Keratinocyte (primary cell): Measurements from ENCODE around the gene ZDHHC24. TPM values are rescaled to one million over a fixed set of nuclear protein-coding genes. Genes with fewer than 3 reads are reported as not detected.
A peak's percentile ranks its signal among the peaks of the same experiment; 100 is the strongest.

ENCODE experiments used
- DNase-seq: peaks from one replicate; pipeline ENCODE4 v3.0.0-alpha.2; 2011; ENCODE audit warnings: low read depth, missing footprints, low spot score
- FAIRE-seq: peaks from 2 replicates; lab custom pipeline; 2011; peaks lifted over from hg19 to GRCh38; lab: Jason Lieb, UNC
- H2AFZ ChIP-seq: 2 replicates; pipeline ENCODE4 v1.6.0; 2012; ENCODE audit warnings: low read length, control low read depth, inconsistent platforms; ENCODE audit not compliant: control insufficient read depth
- H3K27ac ChIP-seq: 2 replicates; pipeline ENCODE4 v1.5.1; 2011; ENCODE audit warnings: low read length; ENCODE audit not compliant: control insufficient read depth, insufficient read depth
- H3K27me3 ChIP-seq: 3 replicates; pipeline ENCODE4 v1.6.0; 2011; ENCODE audit warnings: low read length; ENCODE audit not compliant: control insufficient read depth, insufficient read depth; ENCODE audit errors: extremely low read depth
- H3K36me3 ChIP-seq, 2 experiments: 2 replicates in 1 of 2; 3 replicates in 1 of 2; pipeline ENCODE4 v1.5.1; 2011; ENCODE audit warnings: low read length in 2 of 2, mild to moderate bottlenecking in 1 of 2; ENCODE audit not compliant: control insufficient read depth in 2 of 2, insufficient read depth in 2 of 2; ENCODE audit errors: extremely low read depth in 1 of 2
- H3K4me1 ChIP-seq: 3 replicates; pipeline ENCODE4 v1.5.1; 2011; ENCODE audit warnings: low read length; ENCODE audit not compliant: control insufficient read depth, insufficient read depth; ENCODE audit errors: extremely low read depth
- H3K4me2 ChIP-seq: 3 replicates; pipeline ENCODE4 v1.6.0; 2011; ENCODE audit warnings: low read depth, low read length; ENCODE audit not compliant: control insufficient read depth, insufficient read depth; ENCODE audit errors: extremely low read depth
- H3K4me3 ChIP-seq, 3 experiments: fragments of 200-600 bp in 1 of 3; sonication (generic) in 1 of 3; 2 replicates in 2 of 3; 3 replicates in 1 of 3; pipeline ENCODE4 v1.5.1; 2011 to 2016; ENCODE audit warnings: low read length in 3 of 3, mild to moderate bottlenecking in 3 of 3, control low read depth in 2 of 3, inconsistent platforms in 1 of 3, low read depth in 1 of 3, mixed read lengths in 1 of 3, mixed run types in 1 of 3, moderate library complexity in 1 of 3; ENCODE audit not compliant: control insufficient read depth in 2 of 3, insufficient read depth in 2 of 3; ENCODE audit errors: extremely low read depth in 1 of 3
- H3K79me2 ChIP-seq: 2 replicates; pipeline ENCODE4 v1.6.0; 2012; ENCODE audit warnings: low read length; ENCODE audit not compliant: control insufficient read depth, insufficient read depth
- H3K9ac ChIP-seq: 3 replicates; pipeline ENCODE4 v1.6.0; 2011; ENCODE audit warnings: low read length; ENCODE audit not compliant: control insufficient read depth, insufficient read depth; ENCODE audit errors: extremely low read depth
- H3K9me1 ChIP-seq: 3 replicates; pipeline ENCODE4 v1.6.0; 2011; ENCODE audit warnings: low read length; ENCODE audit not compliant: control insufficient read depth, insufficient read depth; ENCODE audit errors: extremely low read depth
- H3K9me3 ChIP-seq: 2 replicates; pipeline ENCODE4 v1.5.1; 2012; ENCODE audit warnings: low read depth, low read length; ENCODE audit not compliant: control insufficient read depth
- H4K20me1 ChIP-seq: 3 replicates; pipeline ENCODE4 v1.6.0; 2011; ENCODE audit warnings: low read length; ENCODE audit not compliant: control insufficient read depth, insufficient read depth; ENCODE audit errors: extremely low read depth
- EZH2 ChIP-seq: IDR thresholded peaks from one replicate; pipeline ENCODE4 v1.6.1; 2012; ENCODE audit warnings: inconsistent platforms, mild to moderate bottlenecking, low read length, moderate library complexity
- dilution Hi-C: fragments of 300-500 bp; cut with MboI; formaldehyde crosslinking; loops from one replicate; pipeline ENCODE4 v1.7.0; 2020; ENCODE audit warnings: low sequenced_read_pairs; ENCODE audit not compliant: extremely low pct_ligation_motif_present
- polyA minus RNA-seq, 3 experiments: library from RNA; depleted of rRNA, polyadenylated mRNA; stranded (reverse); fragments of >200 nt; gene quantifications; 1 replicate in 1 of 3; 2 replicates in 1 of 3; 3 replicates in 1 of 3; pipeline ENCODE4 v1.2.3, GENCODE V29; 2011
- polyA plus RNA-seq, 5 experiments: library from polyadenylated mRNA; depleted of rRNA in 3 of 5; stranded (reverse) in 3 of 5; stranded (forward) in 1 of 5; unstranded in 1 of 5; fragments of >200 nt; gene quantifications; 1 replicate in 1 of 5; 2 replicates in 3 of 5; 3 replicates in 1 of 5; pipeline versions ENCODE4 v1.2.1 to v1.2.3, GENCODE V29; 2011 to 2012; ENCODE audit warnings: missing spikeins in 2 of 5, low read depth in 1 of 5, low replicate concordance in 1 of 5
- TF ChIP-seq, protein P1 (sequence below), 3 experiments: IDR thresholded peaks in 1 of 3; conservative IDR thresholded peaks in 1 of 3; optimal IDR thresholded peaks in 1 of 3; 2 replicates in 2 of 3; 3 replicates in 1 of 3; pipeline versions ENCODE3 to v1.5.1; 2011; ENCODE audit warnings: low read length in 3 of 3, mild to moderate bottlenecking in 3 of 3, moderate library complexity in 2 of 3, control low read depth in 1 of 3, inconsistent platforms in 1 of 3; ENCODE audit not compliant: insufficient read depth in 2 of 3; ENCODE audit errors: extremely low read depth in 1 of 3

Gene ZDHHC24, protein sequence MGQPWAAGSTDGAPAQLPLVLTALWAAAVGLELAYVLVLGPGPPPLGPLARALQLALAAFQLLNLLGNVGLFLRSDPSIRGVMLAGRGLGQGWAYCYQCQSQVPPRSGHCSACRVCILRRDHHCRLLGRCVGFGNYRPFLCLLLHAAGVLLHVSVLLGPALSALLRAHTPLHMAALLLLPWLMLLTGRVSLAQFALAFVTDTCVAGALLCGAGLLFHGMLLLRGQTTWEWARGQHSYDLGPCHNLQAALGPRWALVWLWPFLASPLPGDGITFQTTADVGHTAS
- 4.8 to 8.2 TPM (median 5.9 TPM) in 3 replicates for polyA plus RNA-seq
- polyA plus RNA-seq (2011; ENCODE audit: low read depth): 3.1 TPM
- 4.7 and 11.7 TPM in 2 replicates for polyA plus RNA-seq (2011; cell fraction: cytosol; rRNA removed)
- polyA plus RNA-seq (2011; cell fraction: nucleus; rRNA removed): 7.8 and 12.0 TPM in 2 replicates
- polyA plus RNA-seq (2012; ENCODE audit: low replicate concordance): 6.1 and 7.7 TPM in 2 replicates
- polyA minus RNA-seq: 1.7 to 5.1 TPM (median 2.5 TPM) in 3 replicates
- polyA minus RNA-seq (2011; cell fraction: cytosol; rRNA and poly(A)+ RNA removed): 19.8 TPM
- 6.4 and 6.6 TPM in 2 replicates for polyA minus RNA-seq (2011; cell fraction: nucleus; rRNA and poly(A)+ RNA removed)

DNA sequence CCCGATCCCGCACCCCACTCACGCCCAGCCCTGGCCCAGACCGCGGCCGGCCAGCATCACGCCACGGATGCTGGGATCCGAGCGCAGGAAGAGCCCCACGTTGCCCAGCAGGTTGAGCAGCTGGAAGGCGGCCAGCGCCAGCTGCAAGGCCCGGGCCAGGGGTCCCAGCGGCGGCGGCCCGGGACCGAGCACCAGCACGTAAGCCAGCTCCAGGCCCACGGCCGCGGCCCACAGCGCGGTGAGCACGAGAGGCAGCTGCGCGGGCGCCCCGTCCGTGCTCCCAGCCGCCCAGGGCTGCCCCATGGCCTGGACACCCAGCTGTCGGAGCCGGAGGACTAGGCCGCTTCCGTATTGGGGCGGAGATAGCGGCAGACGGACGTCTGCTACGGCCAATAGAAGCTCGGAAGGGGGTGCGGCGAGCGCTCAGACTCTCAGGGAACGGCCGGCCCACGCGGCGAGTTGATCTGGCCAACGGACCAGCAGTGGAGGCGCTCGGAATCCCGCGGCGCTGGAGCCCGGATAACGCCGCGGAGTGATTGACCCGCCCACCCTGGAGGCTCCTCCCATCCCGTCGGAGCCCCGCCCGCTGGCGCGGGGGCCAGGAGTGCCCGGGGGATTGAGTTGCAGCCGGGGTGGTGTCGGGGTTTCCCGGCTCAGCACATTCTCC lies at the start of gene ZDHHC24:
ZDHHC24 (minus strand) TSS at position 348 of the 667 bp plus-strand sequence; CDS start at position 303, 45 bp downstream.
- peak within 1 kb of the TSS; percentile 94 for H3K4me2 ChIP-seq
- no peaks in the 10 kb centered on the region for H3K9me1 ChIP-seq
- peak within 1 kb of the TSS; percentile 81 to 94 (median 82) for H3K4me3 ChIP-seq
- H2AFZ ChIP-seq: peak within 1 kb of the TSS; percentile 92
- no peaks in the 10 kb centered on the region for H3K9me3 ChIP-seq
- dilution Hi-C loops: no loop called here
- DNase-seq: peak; percentile 63
- FAIRE-seq: peak; percentile 5
- H4K20me1 ChIP-seq: no peaks in the 10 kb centered on the region
- H3K27ac ChIP-seq: peak within 1 kb of the TSS; percentile 63
- H3K4me1 ChIP-seq: peaks cover 6% of the 10 kb centered on the region
- peaks cover 16% of the 10 kb centered on the region for H3K27me3 ChIP-seq
- TF ChIP-seq, protein P1, sequence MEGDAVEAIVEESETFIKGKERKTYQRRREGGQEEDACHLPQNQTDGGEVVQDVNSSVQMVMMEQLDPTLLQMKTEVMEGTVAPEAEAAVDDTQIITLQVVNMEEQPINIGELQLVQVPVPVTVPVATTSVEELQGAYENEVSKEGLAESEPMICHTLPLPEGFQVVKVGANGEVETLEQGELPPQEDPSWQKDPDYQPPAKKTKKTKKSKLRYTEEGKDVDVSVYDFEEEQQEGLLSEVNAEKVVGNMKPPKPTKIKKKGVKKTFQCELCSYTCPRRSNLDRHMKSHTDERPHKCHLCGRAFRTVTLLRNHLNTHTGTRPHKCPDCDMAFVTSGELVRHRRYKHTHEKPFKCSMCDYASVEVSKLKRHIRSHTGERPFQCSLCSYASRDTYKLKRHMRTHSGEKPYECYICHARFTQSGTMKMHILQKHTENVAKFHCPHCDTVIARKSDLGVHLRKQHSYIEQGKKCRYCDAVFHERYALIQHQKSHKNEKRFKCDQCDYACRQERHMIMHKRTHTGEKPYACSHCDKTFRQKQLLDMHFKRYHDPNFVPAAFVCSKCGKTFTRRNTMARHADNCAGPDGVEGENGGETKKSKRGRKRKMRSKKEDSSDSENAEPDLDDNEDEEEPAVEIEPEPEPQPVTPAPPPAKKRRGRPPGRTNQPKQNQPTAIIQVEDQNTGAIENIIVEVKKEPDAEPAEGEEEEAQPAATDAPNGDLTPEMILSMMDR (optimal IDR thresholded peaks at IDR 0.05 in 1 of 3, IDR thresholded peaks at IDR 0.05 in 1 of 3, conservative IDR thresholded peaks at IDR 0.05 in 1 of 3; ENCODE audit: extremely low read depth in 1 of 3, insufficient read depth in 2 of 3, low read length in 3 of 3): no peak
- no peak for TF ChIP-seq EZH2
- peak within 1 kb of the TSS; percentile 89 for H3K9ac ChIP-seq
- H3K79me2 ChIP-seq: no peaks in the 10 kb centered on the region
- H3K36me3 ChIP-seq: peaks cover 0 to 7% of the 10 kb centered on the region in 2 experiments

DNA sequence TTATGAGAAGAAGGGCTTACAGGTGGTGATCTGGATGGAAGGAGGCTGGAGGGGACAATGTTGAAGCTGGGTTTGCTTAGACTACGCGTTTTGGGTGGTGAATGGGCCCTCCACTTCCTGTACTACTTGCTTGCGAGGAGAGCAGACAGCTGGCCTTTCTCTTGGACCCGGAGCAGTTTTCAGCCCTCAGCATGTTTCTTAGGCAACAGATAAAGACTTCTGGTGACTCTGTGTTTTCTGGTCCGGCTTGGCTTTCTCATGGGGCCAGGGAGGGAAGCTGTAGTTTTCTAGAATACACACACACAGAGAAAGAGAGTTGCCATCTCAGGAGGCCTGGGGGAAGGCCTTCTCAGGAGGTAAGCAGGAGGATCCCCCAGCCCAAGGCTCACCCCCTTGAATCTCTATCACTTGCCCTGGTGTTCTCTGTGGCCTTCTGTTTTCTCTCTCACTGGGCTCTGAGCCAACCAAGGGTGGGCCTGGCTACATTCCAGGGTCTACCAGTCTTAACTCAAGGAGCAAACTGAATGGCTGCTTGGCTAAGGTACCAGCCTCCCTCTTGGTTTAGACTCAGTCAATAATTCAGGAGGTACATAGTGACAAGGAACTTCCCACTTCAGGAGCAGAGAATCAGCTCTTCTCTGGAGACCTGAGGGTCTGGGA lies 49.5 kb upstream of the ZDHHC24 start:
- Histone ChIP-seq H3K4me3 (no peak overlapping the region), H4K20me1 (no peaks in the 10 kb centered on the region), H3K27me3 (no peaks in the 10 kb centered on the region), H3K4me2 (no peak overlapping the region), H2AFZ (no peak overlapping the region), H3K79me2 (peaks cover 6% of the 10 kb centered on the region), H3K9me3 (no peaks in the 10 kb centered on the region), H3K9me1 (no peaks in the 10 kb centered on the region), H3K4me1 (peaks cover 11% of the 10 kb centered on the region), H3K36me3 (peaks cover 1 to 8% of the 10 kb centered on the region in 2 experiments), H3K9ac (no peak overlapping the region), H3K27ac (no peak overlapping the region)
- dilution Hi-C loops: no loop called here
- TF ChIP-seq, protein P1 (optimal IDR thresholded peaks at IDR 0.05 in 1 of 3, IDR thresholded peaks at IDR 0.05 in 1 of 3, conservative IDR thresholded peaks at IDR 0.05 in 1 of 3; ENCODE audit: extremely low read depth in 1 of 3, insufficient read depth in 2 of 3, low read length in 3 of 3): no peak
- no peak for TF ChIP-seq EZH2
- DNase-seq (no peak), FAIRE-seq (no peak)
